ENCODE results near the gene PKIB.

DNA sequence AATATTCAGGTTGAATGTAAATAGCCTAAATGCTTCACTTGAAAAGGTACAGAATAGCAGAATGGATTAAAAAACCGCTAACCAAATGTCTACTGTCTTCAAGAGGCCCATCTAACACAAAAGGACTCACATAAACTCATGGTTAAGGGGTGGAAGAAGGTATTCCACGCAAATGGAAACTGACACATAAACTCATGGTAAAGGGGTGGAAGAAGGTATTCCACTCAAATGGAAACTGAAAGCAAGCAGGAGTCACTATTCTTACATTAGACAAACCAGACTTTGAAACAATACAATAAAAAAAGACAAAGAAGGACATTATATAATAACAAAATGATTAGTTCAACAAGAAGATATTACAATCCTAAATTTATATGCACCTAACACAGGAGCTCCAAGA is 38.3 kb upstream of the PKIB start:
- TF ChIP-seq, protein P1, sequence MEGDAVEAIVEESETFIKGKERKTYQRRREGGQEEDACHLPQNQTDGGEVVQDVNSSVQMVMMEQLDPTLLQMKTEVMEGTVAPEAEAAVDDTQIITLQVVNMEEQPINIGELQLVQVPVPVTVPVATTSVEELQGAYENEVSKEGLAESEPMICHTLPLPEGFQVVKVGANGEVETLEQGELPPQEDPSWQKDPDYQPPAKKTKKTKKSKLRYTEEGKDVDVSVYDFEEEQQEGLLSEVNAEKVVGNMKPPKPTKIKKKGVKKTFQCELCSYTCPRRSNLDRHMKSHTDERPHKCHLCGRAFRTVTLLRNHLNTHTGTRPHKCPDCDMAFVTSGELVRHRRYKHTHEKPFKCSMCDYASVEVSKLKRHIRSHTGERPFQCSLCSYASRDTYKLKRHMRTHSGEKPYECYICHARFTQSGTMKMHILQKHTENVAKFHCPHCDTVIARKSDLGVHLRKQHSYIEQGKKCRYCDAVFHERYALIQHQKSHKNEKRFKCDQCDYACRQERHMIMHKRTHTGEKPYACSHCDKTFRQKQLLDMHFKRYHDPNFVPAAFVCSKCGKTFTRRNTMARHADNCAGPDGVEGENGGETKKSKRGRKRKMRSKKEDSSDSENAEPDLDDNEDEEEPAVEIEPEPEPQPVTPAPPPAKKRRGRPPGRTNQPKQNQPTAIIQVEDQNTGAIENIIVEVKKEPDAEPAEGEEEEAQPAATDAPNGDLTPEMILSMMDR (optimal IDR thresholded peaks at IDR 0.05 in 1 of 3, IDR thresholded peaks at IDR 0.05 in 1 of 3, conservative IDR thresholded peaks at IDR 0.05 in 1 of 3; ENCODE audit: extremely low read depth in 1 of 3, insufficient read depth in 2 of 3, low read length in 3 of 3): no peak
- no peak for TF ChIP-seq EZH2 (IDR thresholded peaks at IDR 0.05; ENCODE audit: low read length)
